ENCODE data around the gene ISCU. TPM values are rescaled to one million over a fixed set of nuclear protein-coding genes. Genes with fewer than 3 reads are reported as not detected.

Gene ISCU
- total RNA-seq, 4 donors from 2014 or later, result 105 to 148 (median 134) TPM

DNA sequence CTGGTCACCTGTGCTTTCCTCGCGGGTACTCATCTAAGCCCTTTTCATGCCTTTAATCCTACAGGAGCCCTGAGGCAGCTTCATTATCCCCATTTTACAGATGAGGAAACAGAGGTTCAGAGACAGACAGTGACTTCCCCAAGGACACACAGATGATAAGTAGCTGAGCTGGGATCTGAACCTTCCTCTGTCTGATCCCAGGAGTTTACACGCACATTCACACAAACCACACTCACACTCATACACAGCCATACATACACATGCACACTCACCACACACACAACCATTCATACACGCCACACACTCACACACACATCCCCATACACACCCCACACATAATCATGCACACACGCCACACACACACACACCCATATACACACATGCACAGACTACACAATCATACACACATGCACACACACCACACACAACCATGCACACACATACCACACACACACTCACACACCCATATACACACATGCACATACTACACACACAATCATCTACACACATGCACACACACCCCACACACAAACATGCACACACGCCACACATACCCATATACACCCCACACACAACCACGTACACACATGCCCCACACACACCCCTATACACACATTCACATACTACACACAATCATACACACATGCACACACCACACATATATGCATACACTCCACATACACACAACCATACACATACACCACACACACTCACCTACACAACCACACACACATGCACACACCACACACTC lies 32.7 kb downstream of the ISCU start:
- Histone ChIP-seq H3K9me3 (no peaks in the 10 kb centered on the region), H3K4me1 (peaks cover 9% of the 10 kb centered on the region), H3K27ac (no peak overlapping the region), H3K4me3 (peak overlapping the region; percentile 41), H3K27me3 (no peaks in the 10 kb centered on the region), H3K36me3 (no peaks in the 10 kb centered on the region)
- WGBS, result 91% methylated on average over 7 of the region's 7 CpGs
- TF ChIP-seq POLR2A (IDR thresholded peaks at IDR 0.05) (no peak), POLR2AphosphoS5 (IDR thresholded peaks at IDR 0.05) (no peak), EP300 (IDR thresholded peaks at IDR 0.05) (no peak)
- TF ChIP-seq, protein P1, sequence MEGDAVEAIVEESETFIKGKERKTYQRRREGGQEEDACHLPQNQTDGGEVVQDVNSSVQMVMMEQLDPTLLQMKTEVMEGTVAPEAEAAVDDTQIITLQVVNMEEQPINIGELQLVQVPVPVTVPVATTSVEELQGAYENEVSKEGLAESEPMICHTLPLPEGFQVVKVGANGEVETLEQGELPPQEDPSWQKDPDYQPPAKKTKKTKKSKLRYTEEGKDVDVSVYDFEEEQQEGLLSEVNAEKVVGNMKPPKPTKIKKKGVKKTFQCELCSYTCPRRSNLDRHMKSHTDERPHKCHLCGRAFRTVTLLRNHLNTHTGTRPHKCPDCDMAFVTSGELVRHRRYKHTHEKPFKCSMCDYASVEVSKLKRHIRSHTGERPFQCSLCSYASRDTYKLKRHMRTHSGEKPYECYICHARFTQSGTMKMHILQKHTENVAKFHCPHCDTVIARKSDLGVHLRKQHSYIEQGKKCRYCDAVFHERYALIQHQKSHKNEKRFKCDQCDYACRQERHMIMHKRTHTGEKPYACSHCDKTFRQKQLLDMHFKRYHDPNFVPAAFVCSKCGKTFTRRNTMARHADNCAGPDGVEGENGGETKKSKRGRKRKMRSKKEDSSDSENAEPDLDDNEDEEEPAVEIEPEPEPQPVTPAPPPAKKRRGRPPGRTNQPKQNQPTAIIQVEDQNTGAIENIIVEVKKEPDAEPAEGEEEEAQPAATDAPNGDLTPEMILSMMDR (IDR thresholded peaks at IDR 0.05), result no peak
- no peak for DNase-seq (ENCODE audit: low spot score in 2 of 2)

GRCh38 chr12:108595711-108596647 lies 33.6 kb downstream of the ISCU start:
- WGBS, result 68% methylated on average over 6 of the region's 17 CpGs
- Histone ChIP-seq H3K27ac (no peak overlapping the region), H3K4me3 (peak overlapping the region; percentile 41), H3K36me3 (no peaks in the 10 kb centered on the region), H3K27me3 (no peaks in the 10 kb centered on the region), H3K9me3 (no peaks in the 10 kb centered on the region), H3K4me1 (peaks cover 9% of the 10 kb centered on the region)
- DNase-seq (ENCODE audit: low spot score in 2 of 2), result no peak
- no peak for TF ChIP-seq POLR2A (IDR thresholded peaks at IDR 0.05)
- no peak for TF ChIP-seq EP300 (IDR thresholded peaks at IDR 0.05)
- no peak for TF ChIP-seq POLR2AphosphoS5 (IDR thresholded peaks at IDR 0.05)
- TF ChIP-seq, protein P1 (IDR thresholded peaks at IDR 0.05), result no peak

DNA sequence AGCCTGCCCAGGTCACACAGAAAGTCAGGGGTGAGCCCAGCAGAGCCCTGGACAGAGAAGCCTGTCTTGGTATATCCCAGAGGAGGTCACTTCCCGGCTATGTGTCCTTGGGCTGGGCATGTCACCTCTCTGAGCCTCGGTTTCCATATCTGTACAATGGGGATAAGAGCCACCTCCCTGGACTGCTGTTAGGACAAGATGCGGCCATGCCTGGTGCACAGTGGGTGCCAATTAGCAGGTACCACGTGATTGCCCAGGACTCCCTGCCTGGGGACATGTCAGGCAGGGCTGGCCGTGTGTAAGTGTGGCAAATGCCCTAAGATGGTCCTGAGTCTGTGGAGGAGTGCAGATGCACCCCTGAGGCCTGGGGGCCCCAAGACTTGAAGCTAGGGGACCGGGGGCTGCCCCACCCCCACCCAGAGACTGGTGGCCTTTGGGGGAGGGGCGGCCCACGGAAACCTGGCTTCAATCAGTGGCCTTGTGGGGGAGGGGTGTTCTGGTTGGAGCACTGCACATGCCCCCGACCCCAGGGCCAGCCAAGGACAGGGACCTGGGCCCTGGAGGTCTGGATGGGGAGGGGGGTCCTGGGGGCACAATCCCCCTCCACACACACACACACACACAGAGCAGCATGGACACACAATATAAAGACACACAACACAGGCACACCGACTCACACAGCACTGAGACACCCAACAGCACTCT lies 34.6 kb downstream of the ISCU start:
- no peak for DNase-seq (ENCODE audit: low spot score in 2 of 2)
- TF ChIP-seq EP300 (IDR thresholded peaks at IDR 0.05) (no peak), POLR2A (IDR thresholded peaks at IDR 0.05) (no peak), POLR2AphosphoS5 (IDR thresholded peaks at IDR 0.05) (no peak)
- TF ChIP-seq, protein P1 (IDR thresholded peaks at IDR 0.05), result no peak
- Histone ChIP-seq H3K4me1 (peaks cover 9% of the 10 kb centered on the region), H3K27ac (peak overlapping the region; percentile 11), H3K27me3 (no peaks in the 10 kb centered on the region), H3K36me3 (no peaks in the 10 kb centered on the region), H3K9me3 (no peaks in the 10 kb centered on the region), H3K4me3 (peak overlapping the region; percentile 41)
- WGBS, result 58% methylated on average over 7 of the region's 10 CpGs

GRCh38 chr12:108597559-108598471 lies 35.4 kb downstream of the ISCU start, which contains the start of gene TMEM119:
TSS of gene TMEM119 (minus strand) at chr12:108598084. CDS start at chr12:108592383, 5,701 bp downstream.
- no peaks in the 10 kb centered on the region for H3K9me3 ChIP-seq
- H3K4me1 ChIP-seq, result peaks cover 9% of the 10 kb centered on the region
- peak within 1 kb of the TSS; percentile 11 for H3K27ac ChIP-seq
- H3K36me3 ChIP-seq, result no peaks in the 10 kb centered on the region
- WGBS, result 66% methylated on average over 10 of the region's 27 CpGs
- TF ChIP-seq, protein P1 (IDR thresholded peaks at IDR 0.05), result no peak
- no peak for TF ChIP-seq POLR2AphosphoS5 (IDR thresholded peaks at IDR 0.05)
- TF ChIP-seq POLR2A (IDR thresholded peaks at IDR 0.05), result no peak
- TF ChIP-seq EP300 (IDR thresholded peaks at IDR 0.05), result no peak
- no peaks in the 10 kb centered on the region for H3K27me3 ChIP-seq
- peak within 1 kb of the TSS; percentile 41 for H3K4me3 ChIP-seq
- DNase-seq (ENCODE audit: low spot score in 2 of 2), result peak; percentile 76 to 86
